GM12878 (cell line): Measurements from ENCODE around the gene HGS. TPM values are rescaled to one million over a fixed set of nuclear protein-coding genes. Genes with fewer than 3 reads are reported as not detected.
A peak's percentile ranks its signal among the peaks of the same experiment; 100 is the strongest.

ENCODE experiments used
- ASH2L ChIP-seq: fragments of 300-600, 200-600 bp; sonication (generic); IDR thresholded peaks from 2 replicates; pipeline ENCODE4 v1.6.1; 2017; ENCODE audit warnings: low read depth, mild to moderate bottlenecking, borderline replicate concordance
- DPF2 ChIP-seq: fragments of 450-650 bp; IDR thresholded peaks from 2 replicates; pipeline ENCODE4 v1.6.1; 2017; ENCODE audit warnings: mild to moderate bottlenecking
- EGR1 ChIP-seq, 2 experiments: IDR thresholded peaks; 1 replicate in 1 of 2; 2 replicates in 1 of 2; pipeline ENCODE4 v1.6.1; 2011 to 2012; ENCODE audit warnings: low read depth in 2 of 2, low read length in 2 of 2, borderline replicate concordance in 1 of 2, mild to moderate bottlenecking in 1 of 2, moderate library complexity in 1 of 2
- EP300 ChIP-seq, 2 experiments: fragments of 150-350 bp in 1 of 2; IDR thresholded peaks; 2 replicates each; pipeline ENCODE4 v1.6.1; 2011 to 2012; ENCODE audit warnings: low read depth in 2 of 2, low read length in 2 of 2, borderline replicate concordance in 1 of 2, improper control_type of control experiment in 1 of 2, inconsistent platforms in 1 of 2; ENCODE audit not compliant: control insufficient read depth in 1 of 2
- FOXM1 ChIP-seq: IDR thresholded peaks from 2 replicates; pipeline ENCODE4 v1.6.1; 2012; ENCODE audit warnings: low read depth, mild to moderate bottlenecking, inconsistent platforms, low read length, moderate library complexity
- HDGF ChIP-seq: fragments of 450-650 bp; IDR thresholded peaks from 2 replicates; pipeline ENCODE4 v1.6.1; 2016; ENCODE audit warnings: antibody characterized with exemption
- HSF1 ChIP-seq: fragments of 150-350 bp; IDR thresholded peaks from 2 replicates; pipeline ENCODE4 v1.6.1; 2014; ENCODE audit warnings: mild to moderate bottlenecking, low read depth, low read length
- IKZF2 ChIP-seq, 2 experiments: fragments of 450-650 bp; IDR thresholded peaks; 2 replicates each; pipeline ENCODE4 v1.6.1; 2017; ENCODE audit warnings: mild to moderate bottlenecking in 2 of 2, moderate library complexity in 2 of 2
- IRF5 ChIP-seq: fragments of 450-650 bp; IDR thresholded peaks from 2 replicates; pipeline ENCODE4 v1.6.1; 2017; ENCODE audit warnings: borderline replicate concordance
- MEF2B ChIP-seq: fragments of 450-650 bp; IDR thresholded peaks from 2 replicates; pipeline ENCODE4 v1.6.1; 2018; ENCODE audit warnings: mild to moderate bottlenecking, moderate library complexity; ENCODE audit not compliant: partially characterized antibody, poor library complexity, severe bottlenecking
- MXI1 ChIP-seq: fragments of 150-350 bp; IDR thresholded peaks from 2 replicates; pipeline ENCODE4 v1.6.1; 2011; ENCODE audit warnings: low read depth, mild to moderate bottlenecking, inconsistent platforms, low read length, improper control_type of control experiment
- PML ChIP-seq: IDR thresholded peaks from 2 replicates; pipeline ENCODE4 v1.6.1; 2012; ENCODE audit warnings: low read length, inconsistent platforms
- RB1 ChIP-seq: fragments of 450-650 bp; formaldehyde crosslinking; IDR thresholded peaks from 2 replicates; pipeline ENCODE4 v1.6.1; 2017; ENCODE audit warnings: mild to moderate bottlenecking, borderline replicate concordance
- RBBP5 ChIP-seq: fragments of 200-600 bp; sonication (generic); conservative IDR thresholded peaks from 2 replicates; pipeline ENCODE4 v1.6.1; 2016
- RCOR1 ChIP-seq: conservative IDR thresholded peaks from 2 replicates; pipeline ENCODE4 v1.6.1; 2012; ENCODE audit warnings: low read depth, low read length, improper control_type of control experiment
- RELA ChIP-seq: fragments of 450-650 bp; IDR thresholded peaks from 2 replicates; pipeline ENCODE4 v1.8.0; 2014; ENCODE audit warnings: borderline replicate concordance; ENCODE audit not compliant: partially characterized antibody
- RFX5 ChIP-seq: IDR thresholded peaks from 2 replicates; pipeline ENCODE4 v1.6.1; 2011; ENCODE audit warnings: low read depth, low read length, improper control_type of control experiment
- SPI1 ChIP-seq: IDR thresholded peaks from 2 replicates; pipeline ENCODE4 v1.6.1; 2011; ENCODE audit warnings: low read depth, mild to moderate bottlenecking, low read length, moderate library complexity, borderline replicate concordance; ENCODE audit not compliant: insufficient read depth
- STAT1 ChIP-seq: fragments of 450-650 bp; conservative IDR thresholded peaks from 2 replicates; pipeline ENCODE4 v1.6.1; 2014; ENCODE audit warnings: antibody characterized with exemption, mild to moderate bottlenecking
- SUPT20H ChIP-seq: IDR thresholded peaks from 2 replicates; pipeline ENCODE4 v1.6.1; 2011; ENCODE audit warnings: low read depth, mild to moderate bottlenecking, low read length, moderate library complexity, borderline replicate concordance; ENCODE audit not compliant: control insufficient read depth
- TBL1XR1 ChIP-seq: IDR thresholded peaks from 2 replicates; pipeline ENCODE4 v1.6.1; 2012; ENCODE audit warnings: low read depth, low read length, improper control_type of control experiment
- TCF12 ChIP-seq: IDR thresholded peaks from 2 replicates; pipeline ENCODE4 v1.6.1; 2011; ENCODE audit warnings: low read depth, mild to moderate bottlenecking, low read length
- YBX1 ChIP-seq: fragments of 450-650 bp; IDR thresholded peaks from 2 replicates; pipeline ENCODE4 v1.6.1; 2016; ENCODE audit warnings: antibody characterized with exemption
- ZBTB40 ChIP-seq: fragments of 450-650 bp; IDR thresholded peaks from 2 replicates; pipeline ENCODE4 v1.6.1; 2016; ENCODE audit warnings: mild to moderate bottlenecking, moderate library complexity, borderline replicate concordance
- polyA plus RNA-seq, 11 experiments: library from polyadenylated mRNA; depleted of rRNA in 4 of 11; unstranded in 6 of 11; stranded (reverse) in 5 of 11; fragments of >200 nt; fragmentation: Nextera tagmentation in 4 of 11; fragmentation: Illumina TruSeq in 1 of 11; extraction: Ambion mirVana in 4 of 11; extraction: Trizol in 1 of 11; gene quantifications; 1 replicate in 1 of 11; 2 replicates in 10 of 11; pipeline versions ENCODE4 v1.2.1 to v1.2.3, GENCODE V29; 2011 to 2016; ENCODE audit warnings: inconsistent platforms in 2 of 11, missing spikeins in 2 of 11, low read depth in 1 of 11
- total RNA-seq, 4 experiments: library from RNA; depleted of rRNA in 3 of 4; stranded (reverse); fragments of >200 nt in 3 of 4; fragmentation: Illumina TruSeq in 1 of 4; extraction: Trizol in 1 of 4; gene quantifications; 2 replicates each; pipeline versions ENCODE4 v1.2.1 to v1.2.3, GENCODE V29; 2013 to 2021

The HGS gene
- total and polyA plus RNA-seq, 10 of the 15 experiments (the other 5 are each of a cell fraction or from before 2014, with no cell fraction given), result 2.2 to 85.6 (median 55.3) TPM

GRCh38 chr17:81702934-81703746 is 19.3 kb downstream of the HGS start, which contains the start of gene MRPL12 (continued):
- TF ChIP-seq ZBTB40 (peak; percentile 86), ASH2L (no peak), IRF5 (no peak), HDGF (peak; percentile 64; the same call in 1 of the 2 replicates), RBBP5 (no peak), MEF2B (no peak), DPF2 (peak; percentile 77; the same call in 1 of the 2 replicates), SUPT20H (no peak), TBL1XR1 (no peak), EGR1 (IDR thresholded peaks at IDR 0.05; ENCODE audit: borderline replicate concordance in 1 of 2, low read depth in 2 of 2, low read length in 2 of 2) (peak in 1 of 2 experiments; percentile 74; a peak in 1 of 3 replicates), SPI1 (no peak), HSF1 (no peak), STAT1 (no peak), RCOR1 (no peak), RELA (peak; percentile 66), EP300 (IDR thresholded peaks at IDR 0.05; ENCODE audit: borderline replicate concordance in 1 of 2, control insufficient read depth in 1 of 2, low read depth in 2 of 2, low read length in 2 of 2) (no peak), IKZF2 (IDR thresholded peaks at IDR 0.05) (no peak), PML (peak; percentile 90), MXI1 (peak; percentile 86), RB1 (peak; percentile 89; the same call in 1 of the 2 replicates), YBX1 (no peak), TCF12 (0 out of 2 replicates have a peak, but pooled peaks have one; percentile 29), RFX5 (peak; percentile 22; the same call in 1 of the 2 replicates), FOXM1 (no peak)
